WTC11 (cell line): ENCODE measurements around the gene ID4. TPM values are rescaled to one million over a fixed set of nuclear protein-coding genes. Genes with fewer than 3 reads are reported as not detected.

Experiments
- ATAC-seq: fragments of 200-7000 bp; cut with Tn5 transposase; 2 replicates; pipeline ENCODE4 v1.10.0; 2021; ENCODE audit warnings: mild to moderate bottlenecking, moderate library complexity
- CTCF ChIA-PET: fragments of 300-600 bp; sonication (Branson Sonifier 250); formaldehyde crosslinking; loops from one replicate; lab custom pipeline; 2021; ENCODE audit warnings: antibody characterized with exemption; lab: Charles Lee
- POLR2A ChIA-PET: fragments of 350-600 bp; sonication (Branson Sonifier 250); formaldehyde crosslinking; loops from one replicate; lab custom pipeline; 2021; ENCODE audit warnings: antibody characterized with exemption; lab: Charles Lee
- DNase-seq: peaks from one replicate; pipeline ENCODE4 v3.0.0; 2021; ENCODE audit warnings: low spot score
- H3K27ac Mint-ChIP-seq: 2 replicates; pipeline ENCODE4 v1.8.0; 2021; ENCODE audit warnings: mixed read lengths
- H3K27me3 Mint-ChIP-seq: 2 replicates; pipeline ENCODE4 v1.8.0; 2021; ENCODE audit warnings: low read depth, mild to moderate bottlenecking, moderate library complexity, mixed read lengths
- H3K36me3 Mint-ChIP-seq: 2 replicates; pipeline ENCODE4 v1.8.0; 2021; ENCODE audit warnings: mixed read lengths
- H3K4me1 Mint-ChIP-seq: 2 replicates; pipeline ENCODE4 v1.8.0; 2022; ENCODE audit warnings: mixed read lengths
- H3K4me3 Mint-ChIP-seq: 2 replicates; pipeline ENCODE4 v1.8.0; 2021; ENCODE audit warnings: mild to moderate bottlenecking, moderate library complexity, mixed read lengths
- H3K9me3 Mint-ChIP-seq: 2 replicates; pipeline ENCODE4 v1.8.0; 2021; ENCODE audit warnings: mixed read lengths
- ATF3 ChIP-seq: sonication (generic); formaldehyde crosslinking; conservative IDR thresholded peaks from 2 replicates; pipeline ENCODE4 v1.8.1; 2022; ENCODE audit warnings: mild to moderate bottlenecking, missing genetic modification reagents
- CREM ChIP-seq: sonication (generic); formaldehyde crosslinking; IDR thresholded peaks from 2 replicates; pipeline ENCODE4 v1.8.1; 2022; ENCODE audit warnings: mild to moderate bottlenecking, missing genetic modification reagents, moderate library complexity
- E2F4 ChIP-seq: sonication (generic); formaldehyde crosslinking; IDR thresholded peaks from 2 replicates; pipeline ENCODE4 v1.8.1; 2022; ENCODE audit warnings: low read depth, mild to moderate bottlenecking, moderate library complexity, missing genetic modification reagents, borderline replicate concordance
- ELF4 ChIP-seq: sonication (generic); formaldehyde crosslinking; IDR thresholded peaks from 2 replicates; pipeline ENCODE4 v1.8.1; 2022; ENCODE audit warnings: low read depth, mild to moderate bottlenecking, moderate library complexity, missing genetic modification reagents
- ESRRA ChIP-seq: sonication (generic); formaldehyde crosslinking; IDR thresholded peaks from 2 replicates; pipeline ENCODE4 v1.8.1; 2022; ENCODE audit warnings: mild to moderate bottlenecking, missing genetic modification reagents, borderline replicate concordance
- GTF2I ChIP-seq: fragments of 250-450 bp; sonication (Bioruptor Pico); conservative IDR thresholded peaks from 2 replicates; pipeline ENCODE4 v1.4.0; 2021; ENCODE audit warnings: mild to moderate bottlenecking
- IRF2 ChIP-seq: sonication (generic); formaldehyde crosslinking; IDR thresholded peaks from 2 replicates; pipeline ENCODE4 v1.8.0; 2022; ENCODE audit warnings: low read depth, missing genetic modification reagents, borderline replicate concordance
- MXD4 ChIP-seq: fragments of 250-450 bp; sonication (Bioruptor Pico); IDR thresholded peaks from 2 replicates; pipeline ENCODE4 v1.8.0; 2021; ENCODE audit warnings: mild to moderate bottlenecking, moderate library complexity, borderline replicate concordance
- MYBL2 ChIP-seq: sonication (generic); formaldehyde crosslinking; IDR thresholded peaks from 2 replicates; pipeline ENCODE4 v1.8.1; 2023; ENCODE audit warnings: mild to moderate bottlenecking, moderate library complexity, missing genetic modification reagents
- NFYB ChIP-seq: sonication (generic); formaldehyde crosslinking; conservative IDR thresholded peaks from 2 replicates; pipeline ENCODE4 v1.8.0; 2022; ENCODE audit warnings: low read depth, missing genetic modification reagents
- PREB ChIP-seq: sonication (generic); formaldehyde crosslinking; IDR thresholded peaks from 2 replicates; pipeline ENCODE4 v1.8.1; 2022; ENCODE audit warnings: mild to moderate bottlenecking, missing genetic modification reagents, moderate library complexity, borderline replicate concordance
- RELA ChIP-seq: sonication (generic); formaldehyde crosslinking; IDR thresholded peaks from 2 replicates; pipeline ENCODE4 v1.8.1; 2022; ENCODE audit warnings: missing genetic modification reagents, mild to moderate bottlenecking, borderline replicate concordance
- SP1 ChIP-seq: sonication (generic); formaldehyde crosslinking; conservative IDR thresholded peaks from 2 replicates; pipeline ENCODE4 v1.8.1; 2022; ENCODE audit warnings: missing genetic modification reagents
- TEAD4 ChIP-seq: sonication (generic); formaldehyde crosslinking; IDR thresholded peaks from 2 replicates; pipeline ENCODE4 v1.8.0; 2022; ENCODE audit warnings: mild to moderate bottlenecking, missing genetic modification reagents
- TP53 ChIP-seq: sonication (generic); formaldehyde crosslinking; IDR thresholded peaks from 2 replicates; pipeline ENCODE4 v1.8.1; 2023; ENCODE audit warnings: mild to moderate bottlenecking, missing genetic modification reagents
- ZNF121 ChIP-seq: sonication (generic); formaldehyde crosslinking; IDR thresholded peaks from 2 replicates; pipeline ENCODE4 v1.8.0; 2023; ENCODE audit warnings: missing genetic modification reagents
- ZNF396 ChIP-seq: fragments of 250-450 bp; sonication (Bioruptor Pico); IDR thresholded peaks from 2 replicates; pipeline ENCODE4 v1.8.0; 2021; ENCODE audit warnings: mild to moderate bottlenecking, moderate library complexity, borderline replicate concordance
- ZNF416 ChIP-seq: fragments of 250-450 bp; sonication (Bioruptor Pico); IDR thresholded peaks from 2 replicates; pipeline ENCODE4 v1.9.0; 2021; ENCODE audit warnings: mild to moderate bottlenecking, inconsistent platforms
- ZSCAN18 ChIP-seq: fragments of 250-450 bp; sonication (Bioruptor Pico); IDR thresholded peaks from 2 replicates; pipeline ENCODE4 v2.1.2; 2022; ENCODE audit warnings: mild to moderate bottlenecking, moderate library complexity
- total RNA-seq: library from RNA; stranded (reverse); gene quantifications from 3 replicates; pipeline ENCODE4 v1.2.3, GENCODE V29; 2021
- TF ChIP-seq, protein P1 (sequence below): sonication (generic); formaldehyde crosslinking; IDR thresholded peaks from 2 replicates; pipeline ENCODE4 v1.8.1; 2023; ENCODE audit warnings: mild to moderate bottlenecking, missing genetic modification reagents
- TF ChIP-seq, protein P2 (sequence below): sonication (generic); formaldehyde crosslinking; IDR thresholded peaks from 2 replicates; pipeline ENCODE4 v1.8.1; 2023; ENCODE audit warnings: mild to moderate bottlenecking, missing genetic modification reagents, borderline replicate concordance
- TF ChIP-seq, protein P3 (sequence below): sonication (generic); formaldehyde crosslinking; IDR thresholded peaks from 2 replicates; pipeline ENCODE4 v1.8.1; 2022; ENCODE audit warnings: mild to moderate bottlenecking, moderate library complexity, missing genetic modification reagents

Gene ID4
- total RNA-seq, 1 experiment from 2014 or later: 4.5 TPM

- DNase-seq (no peak), ATAC-seq (no peak)
- CTCF ChIA-PET: no interaction called here
- Mint-ChIP-seq H3K27ac (no peak overlapping the region), H3K27me3 (no peaks in the 10 kb centered on the region), H3K9me3 (no peaks in the 10 kb centered on the region), H3K36me3 (no peaks in the 10 kb centered on the region), H3K4me1 (peaks cover 11% of the 10 kb centered on the region; the same call in 1 of the 2 replicates), H3K4me3 (no peak overlapping the region)
- TF ChIP-seq ZNF416 (CRISPR knock-in tag): no peak
- TF ChIP-seq NFYB (CRISPR knock-in tag): no peak
- TF ChIP-seq ZNF121 (CRISPR knock-in tag): no peak
- no peak for TF ChIP-seq TP53 (CRISPR knock-in tag)
- TF ChIP-seq GTF2I: no peak
- no peak for TF ChIP-seq ATF3 (CRISPR knock-in tag)
- no peak for TF ChIP-seq MYBL2 (CRISPR knock-in tag)
- TF ChIP-seq, protein P1, sequence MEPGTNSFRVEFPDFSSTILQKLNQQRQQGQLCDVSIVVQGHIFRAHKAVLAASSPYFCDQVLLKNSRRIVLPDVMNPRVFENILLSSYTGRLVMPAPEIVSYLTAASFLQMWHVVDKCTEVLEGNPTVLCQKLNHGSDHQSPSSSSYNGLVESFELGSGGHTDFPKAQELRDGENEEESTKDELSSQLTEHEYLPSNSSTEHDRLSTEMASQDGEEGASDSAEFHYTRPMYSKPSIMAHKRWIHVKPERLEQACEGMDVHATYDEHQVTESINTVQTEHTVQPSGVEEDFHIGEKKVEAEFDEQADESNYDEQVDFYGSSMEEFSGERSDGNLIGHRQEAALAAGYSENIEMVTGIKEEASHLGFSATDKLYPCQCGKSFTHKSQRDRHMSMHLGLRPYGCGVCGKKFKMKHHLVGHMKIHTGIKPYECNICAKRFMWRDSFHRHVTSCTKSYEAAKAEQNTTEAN: no peak
- TF ChIP-seq CREM (CRISPR knock-in tag): no peak
- TF ChIP-seq SP1: no peak
- TF ChIP-seq ESRRA (CRISPR knock-in tag): no peak
- no peak for TF ChIP-seq ZSCAN18 (CRISPR knock-in tag)
- TF ChIP-seq ELF4 (CRISPR knock-in tag): no peak
- no peak for TF ChIP-seq TEAD4 (CRISPR knock-in tag)
- TF ChIP-seq MXD4 (CRISPR knock-in tag): no peak
- TF ChIP-seq E2F4 (CRISPR knock-in tag): no peak
- TF ChIP-seq, protein P2, sequence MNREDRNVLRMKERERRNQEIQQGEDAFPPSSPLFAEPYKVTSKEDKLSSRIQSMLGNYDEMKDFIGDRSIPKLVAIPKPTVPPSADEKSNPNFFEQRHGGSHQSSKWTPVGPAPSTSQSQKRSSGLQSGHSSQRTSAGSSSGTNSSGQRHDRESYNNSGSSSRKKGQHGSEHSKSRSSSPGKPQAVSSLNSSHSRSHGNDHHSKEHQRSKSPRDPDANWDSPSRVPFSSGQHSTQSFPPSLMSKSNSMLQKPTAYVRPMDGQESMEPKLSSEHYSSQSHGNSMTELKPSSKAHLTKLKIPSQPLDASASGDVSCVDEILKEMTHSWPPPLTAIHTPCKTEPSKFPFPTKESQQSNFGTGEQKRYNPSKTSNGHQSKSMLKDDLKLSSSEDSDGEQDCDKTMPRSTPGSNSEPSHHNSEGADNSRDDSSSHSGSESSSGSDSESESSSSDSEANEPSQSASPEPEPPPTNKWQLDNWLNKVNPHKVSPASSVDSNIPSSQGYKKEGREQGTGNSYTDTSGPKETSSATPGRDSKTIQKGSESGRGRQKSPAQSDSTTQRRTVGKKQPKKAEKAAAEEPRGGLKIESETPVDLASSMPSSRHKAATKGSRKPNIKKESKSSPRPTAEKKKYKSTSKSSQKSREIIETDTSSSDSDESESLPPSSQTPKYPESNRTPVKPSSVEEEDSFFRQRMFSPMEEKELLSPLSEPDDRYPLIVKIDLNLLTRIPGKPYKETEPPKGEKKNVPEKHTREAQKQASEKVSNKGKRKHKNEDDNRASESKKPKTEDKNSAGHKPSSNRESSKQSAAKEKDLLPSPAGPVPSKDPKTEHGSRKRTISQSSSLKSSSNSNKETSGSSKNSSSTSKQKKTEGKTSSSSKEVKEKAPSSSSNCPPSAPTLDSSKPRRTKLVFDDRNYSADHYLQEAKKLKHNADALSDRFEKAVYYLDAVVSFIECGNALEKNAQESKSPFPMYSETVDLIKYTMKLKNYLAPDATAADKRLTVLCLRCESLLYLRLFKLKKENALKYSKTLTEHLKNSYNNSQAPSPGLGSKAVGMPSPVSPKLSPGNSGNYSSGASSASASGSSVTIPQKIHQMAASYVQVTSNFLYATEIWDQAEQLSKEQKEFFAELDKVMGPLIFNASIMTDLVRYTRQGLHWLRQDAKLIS (CRISPR knock-in tag): no peak
- POLR2A ChIA-PET: no interaction called here
Measured at GRCh38 chr6:19788686-19789085, 48.5 kb upstream of the ID4 start.

DNA sequence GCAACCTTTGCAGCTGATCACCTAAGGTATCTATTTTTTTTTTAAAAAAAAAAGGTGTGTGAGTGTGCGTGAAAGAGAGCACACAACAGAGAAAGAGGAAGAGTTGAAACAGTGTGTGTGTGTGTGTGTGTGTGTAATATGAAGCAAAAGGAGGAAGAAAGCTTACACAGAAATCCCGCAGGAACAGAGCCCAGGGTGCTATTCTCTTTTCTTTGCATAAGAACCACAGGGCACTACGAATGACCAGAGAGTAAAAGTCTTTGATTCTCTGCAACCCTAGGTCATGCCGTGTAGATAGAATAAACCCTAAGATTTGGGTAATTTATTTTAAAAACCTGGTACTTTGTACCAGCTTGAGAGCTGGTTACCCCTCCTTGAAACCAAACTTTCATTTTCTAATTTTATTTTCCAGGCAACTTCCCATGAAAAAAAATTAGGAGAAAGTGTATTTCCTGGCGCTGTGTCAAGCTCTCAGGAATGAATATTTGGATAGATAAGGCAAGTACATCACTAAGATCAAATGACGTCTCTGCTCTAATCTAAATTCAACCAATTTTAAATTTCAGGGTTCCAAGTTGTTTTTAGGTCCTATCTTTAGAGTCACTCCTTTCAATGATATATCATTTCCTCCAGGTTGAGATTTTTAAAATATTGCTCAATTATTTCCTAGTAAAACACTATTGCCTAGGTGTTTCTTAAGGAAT lies 47.9 kb upstream of the ID4 start:
- ChIA-PET POLR2A (no interaction called here), CTCF (interaction anchor here (2.1 kb wide), 1 partner anchor 8 kb away, joined by 9 read pairs; no protein-coding TSS in a partner anchor)
- Mint-ChIP-seq H3K36me3 (no peaks in the 10 kb centered on the region), H3K4me3 (no peak overlapping the region), H3K27ac (no peak overlapping the region), H3K9me3 (no peaks in the 10 kb centered on the region), H3K27me3 (no peaks in the 10 kb centered on the region), H3K4me1 (peaks cover 11% of the 10 kb centered on the region; the same call in 1 of the 2 replicates)
- DNase-seq (no peak), ATAC-seq (peak; percentile 44; the same call in 1 of the 2 replicates)
- no peak for TF ChIP-seq RELA (CRISPR knock-in tag)
- TF ChIP-seq, protein P3, sequence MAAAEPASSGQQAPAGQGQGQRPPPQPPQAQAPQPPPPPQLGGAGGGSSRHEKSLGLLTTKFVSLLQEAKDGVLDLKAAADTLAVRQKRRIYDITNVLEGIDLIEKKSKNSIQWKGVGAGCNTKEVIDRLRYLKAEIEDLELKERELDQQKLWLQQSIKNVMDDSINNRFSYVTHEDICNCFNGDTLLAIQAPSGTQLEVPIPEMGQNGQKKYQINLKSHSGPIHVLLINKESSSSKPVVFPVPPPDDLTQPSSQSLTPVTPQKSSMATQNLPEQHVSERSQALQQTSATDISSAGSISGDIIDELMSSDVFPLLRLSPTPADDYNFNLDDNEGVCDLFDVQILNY: no peak
- TF ChIP-seq PREB (CRISPR knock-in tag): no peak
- TF ChIP-seq IRF2 (CRISPR knock-in tag): no peak
- TF ChIP-seq ZNF396 (CRISPR knock-in tag): no peak
